RWPE1 (cell line): ENCODE results near the gene PTPN7.

Source experiments
- CTCF ChIA-PET: fragments of 350-600 bp; sonication (Branson Sonifier 250); formaldehyde crosslinking; extraction: SDS; loops from one replicate; lab custom pipeline; 2021; lab: Yijun Ruan, JAX
- POLR2A ChIA-PET: fragments of 400-600 bp; formaldehyde crosslinking; extraction: SDS; loops from one replicate; lab custom pipeline; 2020; ENCODE audit warnings: antibody characterized with exemption; ENCODE audit not compliant: low non-redundant PET; lab: Yijun Ruan, JAX
- DNase-seq: peaks from one replicate; pipeline ENCODE4 v3.0.0; 2012; ENCODE audit warnings: low spot score
- H3K27ac ChIP-seq: fragments of 450-650 bp; 2 replicates; pipeline ENCODE4 v1.5.1; 2017
- TF ChIP-seq, protein P1 (sequence below): fragments of 450-650 bp; conservative IDR thresholded peaks from 2 replicates; pipeline ENCODE4 v1.5.1; 2017; ENCODE audit warnings: low read depth, mild to moderate bottlenecking

PTPN7 gene

DNA sequence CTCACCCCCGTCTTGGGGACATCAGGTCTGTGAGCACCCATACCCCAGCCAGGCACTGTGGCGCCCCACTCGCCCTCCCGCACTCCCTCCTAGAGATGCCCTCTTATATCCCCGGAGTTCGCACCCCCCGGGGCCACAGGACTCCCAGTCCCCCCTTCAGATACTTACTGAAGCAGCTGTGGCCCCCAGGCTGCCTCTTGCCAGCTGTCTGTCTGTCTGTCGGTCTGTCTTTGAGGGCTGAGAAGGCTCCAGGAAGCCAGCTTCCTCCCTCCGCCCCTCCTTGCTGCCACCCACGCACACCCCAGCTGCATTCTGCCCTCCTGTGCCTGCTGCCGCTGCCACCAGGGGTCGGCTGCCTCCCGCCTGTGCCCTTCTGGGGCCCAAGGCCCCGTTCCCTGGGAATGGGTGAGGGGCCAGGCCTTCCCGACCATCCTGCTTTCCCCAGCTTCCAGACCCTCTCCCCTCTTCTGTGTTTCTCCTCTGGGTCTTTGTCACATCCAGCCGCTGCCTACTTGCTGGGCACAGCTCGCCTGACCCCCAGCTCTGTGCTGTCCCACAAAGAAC lies at the start of gene PTPN7:
Gene PTPN7 (minus strand): TSS at position 226 of the 564 bp plus-strand sequence. CDS start 1,200 bp downstream, outside the sequence.
- ChIA-PET CTCF (interaction anchor here (0.6 to 0.7 kb wide), 3 partner anchors 164 to 517 kb away, joined by 3 to 4 read pairs (median 3); no protein-coding TSS in a partner anchor), POLR2A (no interaction called here)
- no peak for DNase-seq
- no peak within 1 kb of the TSS for H3K27ac ChIP-seq
- TF ChIP-seq, protein P1, sequence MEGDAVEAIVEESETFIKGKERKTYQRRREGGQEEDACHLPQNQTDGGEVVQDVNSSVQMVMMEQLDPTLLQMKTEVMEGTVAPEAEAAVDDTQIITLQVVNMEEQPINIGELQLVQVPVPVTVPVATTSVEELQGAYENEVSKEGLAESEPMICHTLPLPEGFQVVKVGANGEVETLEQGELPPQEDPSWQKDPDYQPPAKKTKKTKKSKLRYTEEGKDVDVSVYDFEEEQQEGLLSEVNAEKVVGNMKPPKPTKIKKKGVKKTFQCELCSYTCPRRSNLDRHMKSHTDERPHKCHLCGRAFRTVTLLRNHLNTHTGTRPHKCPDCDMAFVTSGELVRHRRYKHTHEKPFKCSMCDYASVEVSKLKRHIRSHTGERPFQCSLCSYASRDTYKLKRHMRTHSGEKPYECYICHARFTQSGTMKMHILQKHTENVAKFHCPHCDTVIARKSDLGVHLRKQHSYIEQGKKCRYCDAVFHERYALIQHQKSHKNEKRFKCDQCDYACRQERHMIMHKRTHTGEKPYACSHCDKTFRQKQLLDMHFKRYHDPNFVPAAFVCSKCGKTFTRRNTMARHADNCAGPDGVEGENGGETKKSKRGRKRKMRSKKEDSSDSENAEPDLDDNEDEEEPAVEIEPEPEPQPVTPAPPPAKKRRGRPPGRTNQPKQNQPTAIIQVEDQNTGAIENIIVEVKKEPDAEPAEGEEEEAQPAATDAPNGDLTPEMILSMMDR: no peak

DNA sequence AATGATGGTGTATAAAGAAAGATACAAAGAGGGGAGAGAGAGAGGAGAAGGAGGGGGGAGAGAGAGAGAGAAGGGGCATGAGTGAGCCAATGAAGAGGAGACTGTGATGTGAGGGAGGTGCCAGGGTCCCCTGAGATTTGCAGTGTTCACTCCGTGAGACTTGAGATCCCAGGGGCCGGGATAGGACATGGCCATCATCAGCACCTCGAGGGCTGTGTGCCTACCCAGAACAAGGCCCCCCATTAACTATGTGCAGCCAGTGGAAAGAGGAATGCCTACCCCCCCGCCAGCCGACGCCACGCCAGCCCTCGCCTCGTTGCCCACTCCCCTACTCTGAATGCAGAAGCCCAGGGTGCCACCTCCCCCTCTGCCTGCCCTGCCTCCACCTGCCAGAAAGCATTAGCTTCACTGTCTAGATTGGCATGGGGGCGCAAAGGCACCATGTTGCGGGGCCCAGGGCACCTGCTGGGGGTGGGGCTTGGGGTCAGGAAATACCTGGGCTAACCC lies 48.0 kb upstream of the PTPN7 start:
- CTCF ChIA-PET: interaction anchor here (0.6 to 2.8 kb wide), 4 partner anchors 15 to 1064 kb away, joined by 3 to 16 read pairs (median 3); partner anchors contain the start of gene LGR6
- POLR2A ChIA-PET: no interaction called here

DNA sequence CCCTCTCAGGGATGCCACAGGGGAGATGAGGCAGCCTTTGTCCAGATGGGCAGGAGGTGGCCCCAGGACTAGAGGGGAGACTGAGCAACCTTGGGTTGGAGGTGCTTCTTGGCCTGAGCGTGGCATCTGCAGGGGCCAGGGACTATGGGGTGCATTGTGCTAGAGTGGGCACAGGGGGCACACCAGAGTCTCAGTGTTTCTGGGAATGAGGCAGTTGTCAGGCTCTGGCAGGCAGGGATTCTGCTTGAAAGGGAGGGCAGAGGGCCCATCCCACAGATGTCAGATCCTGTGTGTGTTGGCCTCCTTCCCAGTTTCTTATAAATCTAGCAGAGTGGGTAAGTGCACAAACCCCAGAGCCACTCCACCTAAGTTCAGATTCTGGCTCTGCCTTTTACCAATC lies 46.9 kb upstream of the PTPN7 start:
- peak overlapping the region; percentile 65 for H3K27ac ChIP-seq
- ChIA-PET POLR2A (no interaction called here), CTCF (no interaction called here)
- no peak for DNase-seq
- TF ChIP-seq, protein P1: peak; percentile 14; the same call in 1 of the 2 replicates

More for the DNA sequence above, 48.0 kb upstream of the PTPN7 start:
- TF ChIP-seq, protein P1: no peak
- H3K27ac ChIP-seq: no peak overlapping the region; the same call in 1 of the 2 replicates
- DNase-seq: no peak

DNA sequence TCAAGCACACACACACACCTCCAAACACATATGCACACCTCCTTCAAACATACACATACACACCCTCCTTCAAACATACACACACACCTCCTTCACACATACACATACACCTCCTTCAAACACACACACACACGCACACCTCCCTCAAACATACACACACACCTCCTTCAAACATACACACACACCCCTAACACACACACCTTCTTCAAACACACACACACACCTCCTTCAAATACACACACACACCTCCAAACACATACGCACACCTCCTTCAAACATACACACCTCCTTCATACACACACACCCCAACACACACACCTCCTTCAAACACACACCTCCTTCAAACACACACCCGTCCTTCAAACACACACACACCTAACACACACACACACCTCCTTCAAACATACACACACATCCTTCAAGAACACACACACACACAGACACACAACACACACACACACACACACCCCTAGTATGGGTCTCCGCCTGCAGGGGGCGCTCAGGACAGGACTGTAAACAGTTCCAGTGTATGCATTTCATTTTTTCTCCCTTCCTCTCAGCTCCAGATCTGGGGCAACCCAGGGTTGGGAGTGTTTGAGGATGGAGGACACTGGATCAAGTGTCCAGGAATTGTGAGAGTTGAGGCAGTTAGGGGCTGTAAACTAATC lies 45.3 kb upstream of the PTPN7 start:
- ChIA-PET CTCF (interaction anchor here (0.6 to 1.4 kb wide), 3 partner anchors 9 to 1726 kb away, joined by 4 to 5 read pairs (median 5); partner anchors contain the start of gene LGR6), POLR2A (no interaction called here)
- no peak for DNase-seq
- H3K27ac ChIP-seq: no peak overlapping the region
- TF ChIP-seq, protein P1: no peak; the same call in 1 of the 2 replicates

DNA sequence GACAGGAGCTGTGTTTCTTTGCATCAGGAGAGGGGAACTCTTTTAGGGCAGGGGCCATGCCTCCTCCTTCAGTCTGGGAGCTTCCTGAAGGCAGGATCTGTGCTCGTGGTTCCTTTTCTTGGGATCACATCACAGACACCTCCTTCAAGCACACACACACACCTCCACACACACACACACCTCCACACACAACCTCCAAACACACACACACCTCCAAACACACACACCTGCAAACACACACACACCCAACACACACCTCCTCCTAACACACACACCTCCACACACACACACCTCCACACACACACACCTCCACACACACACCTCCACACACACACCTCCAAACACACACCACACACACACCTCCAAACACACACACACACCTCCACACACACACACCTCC lies 43.7 kb upstream of the PTPN7 start:
- ChIA-PET CTCF (interaction anchor here (0.8 to 1.0 kb wide), 2 partner anchors 11 to 70 kb away, joined by 3 to 8 read pairs; partner anchors contain the start of gene LGR6), POLR2A (no interaction called here)
- H3K27ac ChIP-seq: peak overlapping the region; percentile 42; the same call in 1 of the 2 replicates
- no peak for DNase-seq
- TF ChIP-seq, protein P1: no peak
